Stimulated activated CD4-positive, alpha-beta T cell treated with anti-CD3 and anti-CD28 coated beads, Interleukin-1b, Interleukin-23, amount 100 ng/mL, for 48 hours (primary cell): ENCODE results near the gene UVRAG.
A peak's percentile ranks its signal among the peaks of the same experiment; 100 is the strongest.

Source experiments
- DNase-seq: peaks from one replicate; pipeline ENCODE4 v3.0.0-alpha.2; 2020

Gene UVRAG

DNA sequence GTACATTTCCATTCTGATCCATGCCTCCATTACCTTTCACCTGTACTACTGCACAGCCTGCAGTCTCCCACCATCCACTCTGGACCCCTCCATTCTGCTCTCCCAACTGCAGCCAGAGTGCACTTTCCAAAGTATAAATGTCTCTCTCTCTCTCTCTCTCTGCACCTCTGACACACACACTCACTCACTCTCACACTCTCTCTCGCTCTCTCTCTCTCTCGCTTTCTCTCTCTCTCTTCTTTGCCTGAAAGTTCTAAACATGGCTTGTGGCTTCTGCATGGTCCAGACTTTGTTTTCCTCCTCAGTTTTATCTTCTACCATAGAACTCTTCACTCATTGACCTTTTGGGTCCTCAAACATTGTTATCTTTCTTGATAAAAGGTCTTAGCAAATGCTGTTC, 314.7 kb downstream of the UVRAG start:
- DNase-seq, result no peak

DNA sequence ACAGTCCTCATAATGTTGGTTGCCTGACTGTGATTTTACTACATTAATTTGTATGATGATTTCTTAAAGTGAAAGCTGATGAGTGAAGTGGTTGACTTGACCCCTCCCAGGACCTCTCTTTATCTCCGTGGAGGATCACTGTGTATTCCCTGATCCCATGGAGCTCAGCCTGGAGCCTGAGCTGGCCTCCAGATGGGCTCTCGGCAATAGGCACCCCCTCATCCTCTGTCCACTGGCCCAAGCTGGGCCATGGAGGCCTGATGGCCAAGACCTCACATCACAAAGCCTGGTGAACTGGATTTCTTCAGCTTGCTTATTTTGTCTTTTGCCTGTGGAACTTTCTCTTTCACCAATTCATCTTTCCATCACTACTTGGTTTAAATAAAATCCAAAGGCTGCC, 316.1 kb downstream of the UVRAG start:
- no peak for DNase-seq

GRCh38 chr11:76131671-76132631, 316.9 kb downstream of the UVRAG start:
- DNase-seq, result no peak

GRCh38 chr11:76134239-76134638, 319.2 kb downstream of the UVRAG start:
- no peak for DNase-seq

GRCh38 chr11:76135491-76135890, 320.5 kb downstream of the UVRAG start:
- no peak for DNase-seq

DNA sequence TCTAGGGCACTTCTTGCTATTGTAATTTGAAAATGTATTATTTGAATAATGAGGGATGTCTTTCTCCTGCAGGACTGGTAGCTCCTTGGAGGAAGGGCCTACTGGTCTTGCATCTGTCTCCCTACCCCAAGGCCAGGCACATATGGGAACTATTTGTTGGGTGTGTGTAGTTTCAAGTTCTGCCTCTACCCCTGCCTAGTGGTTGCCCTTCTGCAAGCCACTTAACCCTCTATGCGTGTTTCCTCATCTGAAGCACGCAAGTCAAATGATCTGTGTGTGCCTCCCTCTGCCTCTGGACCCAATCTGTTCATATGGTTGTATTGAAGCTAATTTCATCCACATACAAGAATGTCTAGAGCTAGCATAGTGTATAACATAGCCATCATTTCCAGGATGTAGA, 324.3 kb downstream of the UVRAG start:
- DNase-seq, result no peak

- no peak for DNase-seq
These were observed 326.0 kb downstream of the UVRAG start for GRCh38 chr11:76140912-76141574.

DNA sequence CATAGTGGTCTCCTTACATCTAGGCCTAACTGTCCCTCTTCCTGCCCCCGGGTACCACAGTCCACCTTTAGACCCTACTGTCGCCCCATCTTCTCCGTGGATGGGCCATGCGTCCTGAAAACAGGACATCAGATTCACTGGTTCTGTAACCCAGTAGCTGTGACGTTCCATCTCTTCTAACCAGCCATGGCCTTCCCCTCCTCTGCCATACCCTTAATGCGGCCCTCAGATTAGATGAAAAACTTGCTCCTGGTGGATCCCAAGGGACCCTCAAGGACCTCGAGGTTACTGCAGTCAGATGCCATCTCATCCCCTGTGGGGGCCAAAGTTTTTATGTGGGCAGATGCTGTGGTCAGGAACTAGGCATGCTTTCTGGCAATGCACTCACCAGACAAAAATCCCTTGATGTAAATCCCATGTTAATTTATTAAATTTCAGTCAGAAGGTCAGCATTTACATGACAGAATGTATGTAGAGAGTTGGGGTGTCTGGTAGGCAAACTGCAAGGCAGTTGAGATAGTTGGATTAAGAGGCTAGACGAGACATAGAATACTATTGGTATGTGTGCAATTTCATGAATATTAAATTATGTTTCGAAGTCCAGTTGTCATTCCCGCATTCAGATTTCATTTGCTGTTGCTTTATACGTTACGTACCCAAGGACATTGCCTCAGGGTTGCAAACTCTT, 327.0 kb downstream of the UVRAG start:
- DNase-seq, result no peak

GRCh38 chr11:76143274-76143673, 328.3 kb downstream of the UVRAG start:
- no peak for DNase-seq

DNA sequence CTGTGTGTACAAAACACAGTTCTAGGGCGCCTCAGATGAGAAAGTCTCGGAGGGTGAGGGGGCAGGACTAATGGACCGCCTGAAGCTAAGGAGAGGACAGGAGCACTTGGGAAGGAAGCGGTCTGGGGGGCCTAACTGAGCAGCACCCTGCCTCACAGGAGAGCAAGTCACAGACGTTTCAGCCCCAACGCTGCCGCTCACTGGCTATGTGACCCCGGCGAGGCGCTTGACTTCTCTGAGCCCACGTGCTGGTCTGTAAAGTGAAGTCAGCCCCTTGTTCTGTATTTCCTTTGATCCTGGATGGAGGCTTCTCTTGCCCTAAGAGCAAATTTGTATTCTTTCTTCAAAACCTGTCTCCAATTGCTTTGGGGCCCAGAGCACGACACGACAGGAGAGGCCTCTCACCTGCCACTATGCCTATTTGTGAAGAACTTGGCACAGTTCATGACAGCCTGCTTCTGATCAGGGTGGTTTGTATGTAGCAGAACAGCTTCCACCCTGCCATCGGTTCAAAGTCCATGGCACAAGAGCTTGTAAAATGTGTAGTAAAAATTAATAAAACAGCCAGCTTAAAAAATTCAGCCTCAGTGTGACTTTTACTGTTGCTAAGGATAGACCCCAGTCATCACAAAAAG, 332.2 kb downstream of the UVRAG start:
- DNase-seq, result no peak

DNA sequence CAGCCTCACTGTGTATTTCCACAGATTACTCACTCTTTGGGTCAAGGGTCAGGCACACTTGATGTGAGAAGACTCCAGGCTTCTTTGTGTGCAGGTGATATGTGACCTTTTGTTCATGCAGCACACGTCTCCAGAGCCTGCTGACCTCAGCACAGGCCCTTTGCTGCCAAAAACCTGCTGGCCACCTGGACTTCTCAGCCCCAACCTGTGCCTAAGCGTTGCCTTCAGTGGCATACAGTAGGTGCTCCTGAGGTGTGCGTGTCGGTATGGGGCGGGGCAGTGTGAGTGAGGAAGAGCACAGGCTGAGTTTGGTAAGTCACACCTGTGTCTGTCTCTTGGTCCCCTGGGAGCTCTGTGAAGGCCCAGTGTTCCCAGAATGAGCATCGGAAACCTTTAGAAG, 333.2 kb downstream of the UVRAG start:
- no peak for DNase-seq

- no peak for DNase-seq
These were observed 334.1 kb downstream of the UVRAG start for GRCh38 chr11:76148941-76149613.

GRCh38 chr11:76149713-76150112, 334.7 kb downstream of the UVRAG start:
- DNase-seq, result no peak

DNA sequence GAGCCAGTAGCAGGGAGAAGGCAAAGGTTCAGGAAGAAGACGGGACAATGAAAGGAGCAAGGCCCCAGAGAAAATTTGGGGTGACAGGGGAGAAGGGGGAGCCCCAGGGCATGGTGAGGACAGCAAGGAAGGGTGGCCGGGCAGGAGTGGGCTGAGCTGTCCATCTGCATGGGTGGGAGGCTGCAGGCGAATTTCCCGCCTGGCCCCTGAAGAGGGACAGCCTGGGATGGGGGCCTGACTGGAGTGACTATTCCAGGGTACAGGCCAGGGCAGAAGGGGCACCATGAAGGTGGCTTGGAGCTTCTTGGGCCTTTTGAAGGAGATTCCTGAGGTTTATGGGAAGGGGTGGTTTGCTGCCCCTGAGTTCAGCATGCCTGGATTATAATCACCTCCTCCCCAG, 335.1 kb downstream of the UVRAG start:
- no peak for DNase-seq

DNA sequence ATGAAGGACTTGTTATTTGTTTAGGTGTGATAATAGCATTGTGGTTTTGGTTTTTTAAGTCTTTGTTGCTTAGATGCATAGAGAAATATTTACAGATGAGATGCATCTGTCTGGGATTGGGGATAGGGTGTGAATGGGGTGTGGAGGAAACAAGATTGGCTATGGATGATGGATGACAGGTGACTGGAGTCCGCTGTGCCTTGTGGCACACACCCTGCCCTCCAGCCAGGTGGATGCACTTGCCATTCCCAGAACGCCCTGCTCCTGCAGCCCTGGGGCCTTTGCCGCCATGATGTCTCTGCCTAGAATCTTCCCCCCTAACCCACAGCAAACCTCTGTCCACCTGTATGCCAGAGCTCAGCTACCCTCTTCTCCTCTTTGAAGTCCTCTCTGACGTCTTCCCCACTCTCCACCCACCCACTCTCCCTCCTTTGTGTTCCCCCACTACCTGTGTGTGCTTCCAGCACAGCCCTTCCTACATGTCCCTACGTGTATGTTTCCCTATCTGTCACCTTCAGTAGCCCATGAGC, 336.6 kb downstream of the UVRAG start:
- DNase-seq, result no peak

- DNase-seq, result peak; percentile 91
These were observed 337.2 kb downstream of the UVRAG start for GRCh38 chr11:76152086-76152681.

- no peak for DNase-seq
These were observed 337.9 kb downstream of the UVRAG start for GRCh38 chr11:76152741-76153570.

- DNase-seq, result no peak
These were observed 338.5 kb downstream of the UVRAG start for GRCh38 chr11:76153571-76153923.

GRCh38 chr11:76155500-76156227, 340.7 kb downstream of the UVRAG start:
- DNase-seq, result no peak

DNA sequence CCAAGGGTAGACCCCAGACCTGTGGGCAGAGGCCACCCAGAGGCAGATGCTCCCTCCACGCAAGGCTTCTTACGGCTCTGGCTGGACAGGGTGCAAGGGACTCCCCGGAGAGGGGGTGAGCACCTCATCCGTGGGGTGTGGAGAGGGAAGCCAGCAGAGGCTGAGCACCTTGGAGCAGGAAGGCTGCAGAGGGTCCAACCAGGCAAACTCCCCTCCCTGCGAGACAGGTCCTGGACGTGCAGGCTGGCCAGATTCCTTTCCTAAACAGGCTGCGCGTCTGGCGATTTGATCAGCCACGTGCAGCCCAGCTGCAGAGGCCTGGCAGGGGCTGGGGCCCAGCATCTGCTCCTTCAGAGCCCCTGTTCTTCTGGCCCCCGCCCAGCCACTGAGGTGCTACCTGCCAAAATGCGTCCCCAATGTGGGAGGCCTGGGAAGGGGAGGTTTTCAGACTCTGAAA, 342.0 kb downstream of the UVRAG start:
- DNase-seq, result no peak
